WTC11 (cell line): ENCODE data around the gene PTPRO. TPM values are rescaled to one million over a fixed set of nuclear protein-coding genes. Genes with fewer than 3 reads are reported as not detected.

ENCODE experiments used
- ATAC-seq: fragments of 200-7000 bp; cut with Tn5 transposase; 2 replicates; pipeline ENCODE4 v1.10.0; 2021; ENCODE audit warnings: mild to moderate bottlenecking, moderate library complexity
- CTCF ChIA-PET: fragments of 300-600 bp; sonication (Branson Sonifier 250); formaldehyde crosslinking; loops from one replicate; lab custom pipeline; 2021; ENCODE audit warnings: antibody characterized with exemption; lab: Charles Lee
- POLR2A ChIA-PET: fragments of 350-600 bp; sonication (Branson Sonifier 250); formaldehyde crosslinking; loops from one replicate; lab custom pipeline; 2021; ENCODE audit warnings: antibody characterized with exemption; lab: Charles Lee
- DNase-seq: peaks from one replicate; pipeline ENCODE4 v3.0.0; 2021; ENCODE audit warnings: low spot score
- H3K27ac Mint-ChIP-seq: 2 replicates; pipeline ENCODE4 v1.8.0; 2021; ENCODE audit warnings: mixed read lengths
- H3K27me3 Mint-ChIP-seq: 2 replicates; pipeline ENCODE4 v1.8.0; 2021; ENCODE audit warnings: low read depth, mild to moderate bottlenecking, moderate library complexity, mixed read lengths
- H3K36me3 Mint-ChIP-seq: 2 replicates; pipeline ENCODE4 v1.8.0; 2021; ENCODE audit warnings: mixed read lengths
- H3K4me1 Mint-ChIP-seq: 2 replicates; pipeline ENCODE4 v1.8.0; 2022; ENCODE audit warnings: mixed read lengths
- H3K4me3 Mint-ChIP-seq: 2 replicates; pipeline ENCODE4 v1.8.0; 2021; ENCODE audit warnings: mild to moderate bottlenecking, moderate library complexity, mixed read lengths
- H3K9me3 Mint-ChIP-seq: 2 replicates; pipeline ENCODE4 v1.8.0; 2021; ENCODE audit warnings: mixed read lengths
- ATF2 ChIP-seq: sonication (generic); formaldehyde crosslinking; IDR thresholded peaks from 2 replicates; pipeline ENCODE4 v1.8.1; 2022; ENCODE audit warnings: low read depth, missing genetic modification reagents, borderline replicate concordance
- ATF6 ChIP-seq: sonication (generic); formaldehyde crosslinking; IDR thresholded peaks from 2 replicates; pipeline ENCODE4 v1.8.1; 2023; ENCODE audit warnings: mild to moderate bottlenecking, missing genetic modification reagents
- CREB1 ChIP-seq: sonication (generic); formaldehyde crosslinking; IDR thresholded peaks from 2 replicates; pipeline ENCODE4 v1.8.0; 2023; ENCODE audit warnings: mild to moderate bottlenecking, missing genetic modification reagents
- FOXJ3 ChIP-seq: sonication (generic); formaldehyde crosslinking; IDR thresholded peaks from 2 replicates; pipeline ENCODE4 v1.9.0; 2021; ENCODE audit warnings: missing genetic modification reagents, mild to moderate bottlenecking, borderline replicate concordance
- GTF2I ChIP-seq: fragments of 250-450 bp; sonication (Bioruptor Pico); conservative IDR thresholded peaks from 2 replicates; pipeline ENCODE4 v1.4.0; 2021; ENCODE audit warnings: mild to moderate bottlenecking
- JUN ChIP-seq: sonication (generic); formaldehyde crosslinking; IDR thresholded peaks from 2 replicates; pipeline ENCODE4 v1.8.0; 2023; ENCODE audit warnings: mild to moderate bottlenecking, missing genetic modification reagents
- PREB ChIP-seq: sonication (generic); formaldehyde crosslinking; IDR thresholded peaks from 2 replicates; pipeline ENCODE4 v1.8.1; 2022; ENCODE audit warnings: mild to moderate bottlenecking, missing genetic modification reagents, moderate library complexity, borderline replicate concordance
- RORB ChIP-seq: fragments of 250-450 bp; sonication (Bioruptor Pico); IDR thresholded peaks from 2 replicates; pipeline ENCODE4 v1.9.0; 2021; ENCODE audit warnings: mild to moderate bottlenecking
- SOX15 ChIP-seq: fragments of 250-450 bp; sonication (Bioruptor Pico); IDR thresholded peaks from 2 replicates; pipeline ENCODE4 v1.9.0; 2021; ENCODE audit warnings: mild to moderate bottlenecking
- SP1 ChIP-seq: sonication (generic); formaldehyde crosslinking; conservative IDR thresholded peaks from 2 replicates; pipeline ENCODE4 v1.8.1; 2022; ENCODE audit warnings: missing genetic modification reagents
- USF2 ChIP-seq: sonication (generic); formaldehyde crosslinking; IDR thresholded peaks from 2 replicates; pipeline ENCODE4 v1.8.1; 2023; ENCODE audit warnings: mild to moderate bottlenecking, missing genetic modification reagents, moderate library complexity
- ZBTB21 ChIP-seq: sonication (generic); formaldehyde crosslinking; IDR thresholded peaks from 2 replicates; pipeline ENCODE4 v1.8.1; 2023; ENCODE audit warnings: mild to moderate bottlenecking, missing genetic modification reagents, borderline replicate concordance
- ZNF138 ChIP-seq: sonication (generic); formaldehyde crosslinking; conservative IDR thresholded peaks from 2 replicates; pipeline ENCODE4 v1.8.1; 2022; ENCODE audit warnings: mild to moderate bottlenecking, moderate library complexity, missing genetic modification reagents
- ZNF263 ChIP-seq: sonication (generic); formaldehyde crosslinking; IDR thresholded peaks from 2 replicates; pipeline ENCODE4 v1.8.1; 2022; ENCODE audit warnings: low read depth, mild to moderate bottlenecking, moderate library complexity, missing genetic modification reagents
- ZNF416 ChIP-seq: fragments of 250-450 bp; sonication (Bioruptor Pico); IDR thresholded peaks from 2 replicates; pipeline ENCODE4 v1.9.0; 2021; ENCODE audit warnings: mild to moderate bottlenecking, inconsistent platforms
- ZNF425 ChIP-seq: fragments of 250-450 bp; sonication (Bioruptor Pico); conservative IDR thresholded peaks from 2 replicates; pipeline ENCODE4 v1.9.0; 2021; ENCODE audit warnings: mild to moderate bottlenecking
- total RNA-seq: library from RNA; stranded (reverse); gene quantifications from 3 replicates; pipeline ENCODE4 v1.2.3, GENCODE V29; 2021

PTPRO gene
- total RNA-seq, 1 experiment from 2014 or later, result 1.1 TPM

- no peak for TF ChIP-seq CREB1 (CRISPR knock-in tag)
These were observed 258.7 kb downstream of the PTPRO start (continued) for GRCh38 chr12:15581006-15581405.

GRCh38 chr12:15583804-15584203 is 261.5 kb downstream of the PTPRO start:
- no peak for TF ChIP-seq SP1 (CRISPR knock-in tag)
- no peak for TF ChIP-seq ZNF425
- no peak for TF ChIP-seq ZBTB21 (CRISPR knock-in tag)
- no peak for TF ChIP-seq ATF2 (CRISPR knock-in tag)
- no peak for TF ChIP-seq GTF2I (CRISPR knock-in tag)
- TF ChIP-seq ZNF416 (CRISPR knock-in tag), result no peak
- TF ChIP-seq RORB (CRISPR knock-in tag), result no peak
- TF ChIP-seq ZNF138 (CRISPR knock-in tag), result no peak
- TF ChIP-seq FOXJ3 (CRISPR knock-in tag), result no peak
- TF ChIP-seq SOX15 (CRISPR knock-in tag), result no peak
- TF ChIP-seq USF2 (CRISPR knock-in tag), result no peak
- no peak for TF ChIP-seq ZNF263 (CRISPR knock-in tag)
- no peak for TF ChIP-seq JUN (CRISPR knock-in tag)
- no peak for TF ChIP-seq PREB
- TF ChIP-seq ATF6 (CRISPR knock-in tag), result no peak
- TF ChIP-seq CREB1 (CRISPR knock-in tag), result no peak
- peaks cover 14% of the 10 kb centered on the region for H3K4me1 Mint-ChIP-seq
- no peak overlapping the region for H3K27ac Mint-ChIP-seq
- POLR2A ChIA-PET, result interaction anchor here (1.2 kb wide), 1 partner anchor 205 kb away, joined by 4 read pairs; the partner anchor contains the start of gene EPS8
- DNase-seq (no peak), ATAC-seq (no peak; the same call in 1 of the 2 replicates)
- no peaks in the 10 kb centered on the region; the same call in 1 of the 2 replicates for H3K27me3 Mint-ChIP-seq
- peaks cover 15% of the 10 kb centered on the region for H3K36me3 Mint-ChIP-seq
- no peak overlapping the region for H3K4me3 Mint-ChIP-seq
- CTCF ChIA-PET, result interaction anchor here (1.0 to 5.0 kb wide), 25 partner anchors 9 to 394 kb away, joined by 3 to 85 read pairs (median 6); no protein-coding TSS in a partner anchor
- H3K9me3 Mint-ChIP-seq, result peaks cover 23% of the 10 kb centered on the region
